ENCODE measurements around the gene AIMP1.

GRCh38 chr4:106277140-106277675 is 39.1 kb upstream of the AIMP1 start:
- TF ChIP-seq CTCF (IDR thresholded peaks at IDR 0.05; ENCODE audit: poor library complexity) (no peak), EZH2phosphoT487 (IDR thresholded peaks at IDR 0.05; ENCODE audit: low read depth, severe bottlenecking, unreplicated experiment) (no peak), EZH2 (IDR thresholded peaks at IDR 0.05; ENCODE audit: borderline replicate concordance) (no peak)

Measured in hepatocyte (in vitro differentiated cells).